Esophagus muscularis mucosa (tissue), 4 donors: Measurements from ENCODE around the gene ITGB6. TPM values are rescaled to one million over a fixed set of nuclear protein-coding genes. Genes with fewer than 3 reads are reported as not detected.

Experiments used
- DNase-seq: peaks from one replicate; pipeline ENCODE4 v3.0.0-alpha.2; 2017; ENCODE audit errors: extremely low spot score
- H3K27ac ChIP-seq, 4 donors: fragments of 200-600 bp; sonication (generic); replicated peaks in 1 of 4; 1 replicate in 3 of 4; 2 replicates in 1 of 4; pipeline ENCODE4 v1.5.1; 2016 to 2019; ENCODE audit warnings: mild to moderate bottlenecking in 1 of 4
- H3K27me3 ChIP-seq, 4 donors: fragments of 200-600 bp; sonication (generic); one replicate each; pipeline versions ENCODE4 v1.5.1 to v1.6.0; 2016 to 2019
- H3K36me3 ChIP-seq, 4 donors: fragments of 200-600 bp; sonication (generic); one replicate each; pipeline ENCODE4 v1.5.1; 2016 to 2019
- H3K4me1 ChIP-seq, 4 donors: fragments of 200-600 bp; sonication (generic); one replicate each; pipeline ENCODE4 v1.5.1; 2016 to 2019
- H3K4me3 ChIP-seq, 4 donors: fragments of 200-600 bp; sonication (generic); 1 replicate in 2 of 4; 2 replicates in 2 of 4; pipeline ENCODE4 v1.5.1; 2016 to 2019; ENCODE audit warnings: mild to moderate bottlenecking in 4 of 4, moderate library complexity in 1 of 4
- H3K9me3 ChIP-seq, 4 donors: fragments of 200-600 bp; sonication (generic); 1 replicate in 3 of 4; 2 replicates in 1 of 4; pipeline ENCODE4 v1.5.1; 2016 to 2019
- EP300 ChIP-seq: sonication (generic); formaldehyde crosslinking; IDR thresholded peaks from one replicate; pipeline ENCODE4 v1.6.1; 2017; ENCODE audit warnings: antibody characterized with exemption
- POLR2A ChIP-seq: fragments of 450-650 bp; IDR thresholded peaks from one replicate; pipeline ENCODE4 v1.6.1; 2017; ENCODE audit warnings: antibody characterized with exemption, moderate library complexity, mild to moderate bottlenecking, low read depth
- POLR2AphosphoS5 ChIP-seq, 2 donors: sonication (generic); formaldehyde crosslinking; IDR thresholded peaks; one replicate each; pipeline ENCODE4 v1.6.1; 2017; ENCODE audit warnings: antibody characterized with exemption in 2 of 2
- WGBS: methylation state at CpG from one replicate; pipeline ENCODE4 v1.1.5; 2018; 5-methylcytosine and 5-hydroxymethylcytosine counted together
- intact Hi-C: fragments of 100-400 bp; cut with DNase I; formaldehyde crosslinking; loops from one replicate; pipeline ENCODE4 v1.15.1; 2023
- total RNA-seq, 4 donors: library from RNA; depleted of rRNA; stranded (reverse); fragments of >200 nt; gene quantifications; one replicate each; pipeline versions ENCODE4 v1.1.0 to v1.2.1, GENCODE V29; 2016
- TF ChIP-seq, protein P1 (sequence below), 3 experiments: fragments of 200-600 bp in 2 of 3; fragments of 450-650 bp in 1 of 3; sonication (generic) in 2 of 3; IDR thresholded peaks; one replicate each; pipeline ENCODE4 v1.5.1; 2017 to 2019; ENCODE audit warnings: antibody characterized with exemption in 3 of 3, mild to moderate bottlenecking in 2 of 3, moderate library complexity in 1 of 3

Gene ITGB6
- total RNA-seq, 4 donors from 2014 or later = 0.17 to 3.4 TPM; not detected in 2

DNA sequence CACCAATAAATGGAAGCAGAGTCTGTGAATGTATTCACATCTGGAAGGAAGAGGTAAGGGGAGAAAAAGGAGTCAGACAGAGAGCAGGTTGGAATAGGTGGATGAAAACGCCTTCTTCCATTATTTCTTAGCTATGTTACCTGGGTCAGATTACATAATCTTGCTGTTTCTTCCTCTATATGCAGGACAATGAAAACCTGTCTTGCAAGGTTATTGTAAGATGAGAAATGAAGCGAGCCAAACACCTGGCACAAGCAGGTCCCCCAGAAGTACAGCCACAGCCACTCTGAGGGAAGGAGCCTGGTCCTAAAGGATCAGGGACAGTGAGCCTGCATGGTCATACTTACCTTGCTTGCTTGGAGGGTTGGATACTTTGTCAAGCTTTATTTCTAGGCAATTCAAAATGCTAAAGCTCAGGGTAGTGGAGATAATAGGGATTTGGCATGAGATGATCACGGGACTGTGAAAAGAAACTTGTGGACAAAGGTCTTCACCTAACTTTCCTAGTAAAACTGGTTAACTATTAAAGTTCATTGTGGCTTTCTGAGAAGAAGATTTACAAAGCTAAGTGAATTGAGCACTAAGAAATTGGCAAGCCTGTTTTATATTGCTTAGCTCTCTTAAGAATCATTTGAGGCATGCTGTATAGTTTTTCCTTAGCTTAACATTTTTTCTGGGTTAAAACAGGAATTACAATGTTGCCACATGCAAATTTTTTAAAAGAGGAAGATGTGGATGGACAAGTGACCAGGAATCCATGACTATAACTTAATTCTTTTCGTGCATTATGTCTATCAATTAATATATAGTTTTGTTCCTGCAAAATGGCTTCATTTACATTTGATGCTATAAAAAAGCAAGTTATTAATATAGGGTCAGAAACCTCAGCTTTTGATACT lies 121.9 kb downstream of the ITGB6 start:
- H3K27me3 ChIP-seq = no peaks in the 10 kb centered on the region
- H3K27ac ChIP-seq = no peak overlapping the region
- peaks cover 0 to 6% (median 0%) of the 10 kb centered on the region in 4 donors for H3K9me3 ChIP-seq
- TF ChIP-seq POLR2AphosphoS5 (IDR thresholded peaks at IDR 0.05) = no peak
- no peak for TF ChIP-seq POLR2A
- no peak for TF ChIP-seq EP300
- TF ChIP-seq, protein P1, sequence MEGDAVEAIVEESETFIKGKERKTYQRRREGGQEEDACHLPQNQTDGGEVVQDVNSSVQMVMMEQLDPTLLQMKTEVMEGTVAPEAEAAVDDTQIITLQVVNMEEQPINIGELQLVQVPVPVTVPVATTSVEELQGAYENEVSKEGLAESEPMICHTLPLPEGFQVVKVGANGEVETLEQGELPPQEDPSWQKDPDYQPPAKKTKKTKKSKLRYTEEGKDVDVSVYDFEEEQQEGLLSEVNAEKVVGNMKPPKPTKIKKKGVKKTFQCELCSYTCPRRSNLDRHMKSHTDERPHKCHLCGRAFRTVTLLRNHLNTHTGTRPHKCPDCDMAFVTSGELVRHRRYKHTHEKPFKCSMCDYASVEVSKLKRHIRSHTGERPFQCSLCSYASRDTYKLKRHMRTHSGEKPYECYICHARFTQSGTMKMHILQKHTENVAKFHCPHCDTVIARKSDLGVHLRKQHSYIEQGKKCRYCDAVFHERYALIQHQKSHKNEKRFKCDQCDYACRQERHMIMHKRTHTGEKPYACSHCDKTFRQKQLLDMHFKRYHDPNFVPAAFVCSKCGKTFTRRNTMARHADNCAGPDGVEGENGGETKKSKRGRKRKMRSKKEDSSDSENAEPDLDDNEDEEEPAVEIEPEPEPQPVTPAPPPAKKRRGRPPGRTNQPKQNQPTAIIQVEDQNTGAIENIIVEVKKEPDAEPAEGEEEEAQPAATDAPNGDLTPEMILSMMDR (IDR thresholded peaks at IDR 0.05) = no peak
- H3K4me1 ChIP-seq = no peaks in the 10 kb centered on the region
- H3K36me3 ChIP-seq = no peaks in the 10 kb centered on the region
- H3K4me3 ChIP-seq = no peak overlapping the region
- no peak for DNase-seq
- intact Hi-C loops = no loop called here
- WGBS = 88% methylated on average over 4 of the region's 4 CpGs

DNA sequence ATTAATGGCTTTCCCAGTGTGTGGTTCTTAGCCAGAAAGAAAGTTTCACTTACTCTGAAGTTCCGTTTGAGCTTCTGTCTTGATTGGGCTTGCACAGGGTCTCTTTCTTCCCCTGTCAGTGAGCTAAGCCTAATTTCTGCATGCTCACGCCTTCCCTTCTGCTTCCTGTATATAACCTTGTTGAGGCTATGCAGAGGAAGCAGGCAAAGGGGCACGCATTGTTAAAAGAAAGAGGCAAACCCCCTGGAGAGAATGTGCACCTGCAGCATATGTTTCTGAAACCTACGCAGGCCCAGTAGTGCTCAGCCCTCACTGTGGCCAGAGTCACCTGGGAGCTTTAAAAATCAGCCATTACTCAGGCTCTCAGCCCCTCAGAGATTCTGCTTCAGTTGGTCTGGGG lies 123.2 kb downstream of the ITGB6 start:
- H3K36me3 ChIP-seq = no peaks in the 10 kb centered on the region
- DNase-seq = no peak
- no peaks in the 10 kb centered on the region for H3K4me1 ChIP-seq
- intact Hi-C loops = no loop called here
- peaks cover 0 to 6% (median 0%) of the 10 kb centered on the region in 4 donors for H3K9me3 ChIP-seq
- no peak overlapping the region for H3K27ac ChIP-seq
- H3K27me3 ChIP-seq = no peaks in the 10 kb centered on the region
- no peak overlapping the region for H3K4me3 ChIP-seq
- WGBS = 51% methylated on average over 4 of the region's 4 CpGs
- TF ChIP-seq POLR2A (no peak), EP300 (no peak), POLR2AphosphoS5 (IDR thresholded peaks at IDR 0.05) (no peak)
- TF ChIP-seq, protein P1 (IDR thresholded peaks at IDR 0.05) = no peak

DNA sequence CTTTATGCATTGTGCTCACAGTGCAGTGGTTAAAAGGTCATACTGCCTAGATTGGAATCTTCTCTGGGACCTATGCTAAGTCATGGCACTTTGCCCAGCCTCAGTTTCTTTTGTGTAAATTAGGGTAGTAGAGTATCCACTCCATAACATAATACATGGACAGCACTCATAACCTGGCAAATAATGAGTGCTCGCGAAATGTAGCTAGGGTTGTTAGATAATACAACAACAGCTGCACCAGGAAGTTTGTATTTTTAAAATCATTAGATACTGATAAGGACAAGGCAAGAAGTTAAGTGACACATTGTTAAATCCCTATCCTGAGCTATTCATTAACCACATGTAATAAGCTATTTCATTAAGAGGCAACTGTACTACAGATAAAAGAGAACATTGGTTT lies 123.8 kb downstream of the ITGB6 start:
- Histone ChIP-seq H3K4me1 (no peaks in the 10 kb centered on the region), H3K4me3 (no peak overlapping the region), H3K27me3 (no peaks in the 10 kb centered on the region), H3K36me3 (no peaks in the 10 kb centered on the region), H3K9me3 (peaks cover 0 to 6% (median 0%) of the 10 kb centered on the region in 4 donors), H3K27ac (no peak overlapping the region)
- 89% methylated on average over 2 of the region's 2 CpGs for WGBS
- intact Hi-C loops = no loop called here
- no peak for DNase-seq
- TF ChIP-seq POLR2AphosphoS5 (IDR thresholded peaks at IDR 0.05) (no peak), EP300 (no peak), POLR2A (no peak)
- TF ChIP-seq, protein P1 (IDR thresholded peaks at IDR 0.05) = no peak

DNA sequence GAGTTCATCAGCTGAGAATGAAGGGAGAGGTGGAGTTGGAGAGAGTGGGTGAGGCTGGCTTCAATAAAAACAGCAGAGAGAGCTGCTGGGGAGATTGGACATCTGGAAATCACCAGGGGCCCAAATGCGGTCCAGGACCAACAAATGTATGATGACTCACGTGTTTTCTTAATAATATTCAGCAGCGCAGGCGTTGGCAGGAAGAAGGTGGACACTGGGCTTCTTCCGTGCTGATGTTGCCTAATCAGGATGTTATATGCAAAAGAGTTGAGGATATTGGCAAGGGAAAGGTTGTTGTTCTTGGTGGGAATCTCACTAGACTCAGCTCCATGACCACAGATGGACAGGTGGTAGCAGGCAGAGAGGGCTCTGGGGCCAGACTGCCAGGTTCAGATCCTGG lies 124.9 kb downstream of the ITGB6 start:
- TF ChIP-seq EP300 (no peak), POLR2A (no peak), POLR2AphosphoS5 (IDR thresholded peaks at IDR 0.05) (no peak)
- TF ChIP-seq, protein P1 (IDR thresholded peaks at IDR 0.05) = no peak
- H3K4me1 ChIP-seq = no peaks in the 10 kb centered on the region
- 71% methylated on average over 5 of the region's 5 CpGs for WGBS
- H3K27me3 ChIP-seq = no peaks in the 10 kb centered on the region
- H3K27ac ChIP-seq = no peak overlapping the region
- H3K9me3 ChIP-seq = peaks cover 0 to 6% (median 0%) of the 10 kb centered on the region in 4 donors
- H3K36me3 ChIP-seq = no peaks in the 10 kb centered on the region
- intact Hi-C loops = no loop called here
- DNase-seq = no peak
- no peak overlapping the region for H3K4me3 ChIP-seq
